HT1080 (cell line): ENCODE data around the gene MEAK7. TPM values are rescaled to one million over a fixed set of nuclear protein-coding genes. Genes with fewer than 3 reads are reported as not detected.
"Not testable (repeated sequence)": the region's sequence is repeated elsewhere in the genome, so short reads cannot be mapped to it uniquely, and the experiment has no call there.

Experiments
- DNase-seq: peaks from one replicate; pipeline ENCODE4 v3.0.0-alpha.2; 2015; ENCODE audit warnings: low read depth
- total RNA-seq: library from RNA; depleted of rRNA; stranded (reverse); fragments of >200 nt; shearing (Covaris generic); gene quantifications from 2 replicates; pipeline ENCODE4 v1.2.3, GENCODE V29; 2014

MEAK7 gene
- total RNA-seq, 1 experiment from 2014 or later: 27.8 TPM

- no peak for DNase-seq
Measured at GRCh38 chr16:84534815-84535214, 30.4 kb upstream of the MEAK7 start.

GRCh38 chr16:84532855-84533486, 28.5 kb upstream of the MEAK7 start:
- peak; percentile 16 for DNase-seq

DNA sequence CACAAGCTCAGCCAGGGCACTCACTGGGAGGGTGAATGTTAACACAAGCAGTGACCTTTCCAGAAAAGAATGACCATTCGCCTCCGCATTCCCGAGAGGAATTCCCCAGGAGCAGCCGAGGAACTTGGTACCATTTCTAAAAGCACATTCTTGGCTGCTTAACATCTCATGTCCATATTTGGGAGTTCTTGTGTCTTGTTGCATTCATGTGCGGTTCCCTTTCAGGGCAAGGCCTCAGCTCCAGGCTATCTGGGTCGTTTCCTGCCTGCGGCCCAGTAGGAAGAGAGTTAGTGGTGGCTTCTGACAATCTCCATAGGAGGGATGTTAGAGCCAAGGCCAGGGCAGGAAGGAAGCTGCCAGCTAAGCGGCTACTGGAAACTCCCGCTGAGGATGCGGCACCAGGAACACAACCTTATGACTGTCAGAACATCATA, 27.8 kb upstream of the MEAK7 start:
- peak; percentile 85 for DNase-seq

DNA sequence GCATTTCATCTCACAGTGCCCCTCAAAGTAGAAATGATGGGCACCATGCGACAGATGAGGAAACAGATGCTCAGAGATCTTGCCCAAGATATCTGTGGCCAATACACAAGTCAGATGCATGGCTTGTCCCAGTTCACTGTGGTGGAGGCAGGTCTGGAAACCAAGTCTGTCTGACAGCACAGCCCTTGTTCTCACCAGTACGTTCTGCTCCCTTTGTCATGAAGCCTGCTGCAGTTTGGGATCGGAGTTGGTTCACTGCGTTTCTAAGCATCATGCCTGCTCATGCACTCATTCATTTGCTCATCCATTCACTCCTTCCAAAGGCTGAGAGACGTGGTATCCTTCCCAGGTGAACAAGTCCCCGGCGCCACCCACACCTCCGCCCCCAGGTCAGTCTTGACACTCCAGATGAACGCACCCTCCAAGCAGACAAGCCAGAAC, 27.2 kb upstream of the MEAK7 start:
- DNase-seq: no peak

DNA sequence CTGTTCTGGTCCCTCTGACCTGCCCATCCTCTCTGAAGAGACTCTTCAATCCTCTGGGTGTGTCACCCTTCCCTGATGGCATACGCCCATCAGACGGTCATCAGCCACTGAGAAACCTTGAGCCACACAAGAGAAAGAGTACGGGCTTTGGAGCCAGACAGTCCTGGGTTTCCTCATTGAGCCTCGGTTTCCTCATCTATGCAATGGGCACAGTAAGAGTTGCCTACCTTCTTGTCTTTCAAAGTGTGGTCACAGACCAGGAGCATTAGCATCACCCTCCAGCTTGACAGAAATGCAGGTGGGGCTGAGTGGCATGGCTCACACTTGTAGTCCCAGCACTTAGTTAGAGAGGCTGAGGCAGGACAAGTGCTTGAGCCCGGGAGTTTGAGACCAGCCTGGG, 26.1 kb upstream of the MEAK7 start:
- no peak for DNase-seq

DNA sequence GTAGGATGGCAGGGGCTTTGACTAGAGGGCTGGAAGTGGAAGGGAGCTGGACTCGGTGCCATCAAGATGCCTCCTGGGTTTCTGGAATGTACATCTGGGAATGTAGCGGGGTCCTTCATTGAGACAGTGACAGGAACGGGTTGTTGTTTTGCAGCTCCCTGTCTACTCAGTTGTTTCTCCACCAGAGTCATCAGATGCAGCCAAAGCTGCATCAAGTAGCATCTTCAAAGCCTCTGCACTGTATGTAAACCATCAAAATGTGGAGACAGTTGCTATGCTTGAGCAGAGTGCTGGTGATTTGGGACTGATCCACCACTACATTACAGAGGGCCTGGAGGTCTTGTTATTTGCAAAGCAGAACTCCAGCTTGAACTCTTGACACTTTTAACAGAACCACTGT, 25.1 kb upstream of the MEAK7 start:
- no peak for DNase-seq

DNA sequence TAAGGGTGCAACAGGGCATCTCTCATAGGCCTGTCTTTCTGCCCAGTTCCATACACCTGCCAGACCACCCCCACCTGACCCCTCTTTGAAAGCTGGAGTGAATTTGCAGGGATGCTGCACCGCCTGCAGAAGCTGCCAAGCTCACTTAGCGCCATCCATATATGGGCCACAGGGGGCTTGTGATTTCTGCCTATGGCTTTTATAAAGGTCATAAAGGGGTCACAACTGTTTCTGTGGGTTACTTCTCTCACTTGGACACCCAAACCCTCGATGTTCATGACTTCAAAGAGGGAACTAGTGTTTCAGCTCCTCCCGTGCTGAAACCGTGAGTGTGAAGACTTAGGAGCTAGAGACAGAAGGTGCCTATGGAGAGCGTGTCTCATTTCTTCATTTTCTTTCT, 23.9 kb upstream of the MEAK7 start:
- no peak for DNase-seq

GRCh38 chr16:84527532-84528269, 23.2 kb upstream of the MEAK7 start:
- no peak for DNase-seq

DNA sequence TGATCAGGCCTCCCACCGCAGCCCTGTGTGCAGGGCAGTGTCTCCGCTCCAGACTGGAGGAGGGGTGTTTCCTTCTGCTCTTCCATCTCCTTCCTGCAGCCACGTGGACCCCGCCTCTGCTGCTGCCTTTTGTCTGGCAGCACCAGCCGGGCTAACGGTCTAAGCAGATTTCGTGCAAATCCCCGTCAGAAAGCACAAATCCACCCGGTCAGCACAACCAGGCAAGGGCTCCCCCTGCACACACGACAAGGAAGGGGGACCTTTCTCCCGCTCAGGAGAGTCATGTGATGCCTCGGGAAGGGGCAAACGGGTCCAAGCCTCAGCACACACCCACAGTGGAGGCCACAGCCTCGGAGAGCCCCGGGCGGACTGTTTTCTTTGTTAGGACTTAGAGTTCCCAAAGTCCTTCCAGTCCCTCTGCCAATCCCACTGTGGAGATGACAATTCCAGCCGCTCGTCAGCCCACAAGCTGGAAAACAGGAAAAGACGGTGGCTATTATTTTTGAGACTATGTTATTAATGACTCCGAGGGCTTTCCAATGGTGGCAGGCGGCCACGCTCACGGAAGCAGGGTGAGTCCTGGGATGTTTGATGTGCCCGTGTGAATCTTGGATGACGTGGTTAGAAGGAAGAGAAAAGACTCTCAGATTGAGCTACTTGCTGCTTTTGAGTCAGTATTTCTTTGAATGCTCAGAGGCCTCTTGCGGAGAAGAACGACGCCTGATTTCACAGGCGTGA, 22.5 kb upstream of the MEAK7 start:
- no peak for DNase-seq

DNA sequence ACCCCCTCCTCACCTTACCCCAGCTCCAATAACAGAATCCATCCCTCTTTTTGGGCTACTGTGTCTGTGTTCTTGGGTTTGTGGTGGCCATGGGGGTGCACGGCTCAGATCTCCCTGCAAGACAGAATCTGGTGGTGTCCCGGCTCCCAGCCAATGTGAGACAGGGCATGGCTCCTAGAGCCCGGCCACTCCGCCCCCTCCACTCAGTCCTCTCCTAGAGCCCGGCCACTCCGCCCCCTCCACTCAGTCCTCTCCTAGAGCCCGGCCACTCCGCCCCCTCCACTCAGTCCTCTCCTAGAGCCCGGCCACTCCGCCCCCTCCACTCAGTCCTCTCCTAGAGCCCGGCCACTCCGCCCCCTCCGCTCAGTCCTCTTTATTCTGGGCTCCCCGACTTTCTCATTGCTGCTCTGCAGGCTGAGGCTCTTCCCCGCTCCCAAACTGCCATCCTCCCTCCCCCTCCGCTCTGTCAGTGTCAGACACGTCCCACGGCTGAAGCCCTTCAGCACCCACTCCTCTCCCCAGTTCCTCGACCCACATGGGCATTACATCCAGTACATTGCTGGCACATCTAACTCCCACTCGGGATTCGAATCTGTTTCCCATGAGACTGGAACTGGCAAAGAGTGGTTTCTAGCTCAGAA, 20.6 kb upstream of the MEAK7 start:
- not testable (repeated sequence) for DNase-seq

DNA sequence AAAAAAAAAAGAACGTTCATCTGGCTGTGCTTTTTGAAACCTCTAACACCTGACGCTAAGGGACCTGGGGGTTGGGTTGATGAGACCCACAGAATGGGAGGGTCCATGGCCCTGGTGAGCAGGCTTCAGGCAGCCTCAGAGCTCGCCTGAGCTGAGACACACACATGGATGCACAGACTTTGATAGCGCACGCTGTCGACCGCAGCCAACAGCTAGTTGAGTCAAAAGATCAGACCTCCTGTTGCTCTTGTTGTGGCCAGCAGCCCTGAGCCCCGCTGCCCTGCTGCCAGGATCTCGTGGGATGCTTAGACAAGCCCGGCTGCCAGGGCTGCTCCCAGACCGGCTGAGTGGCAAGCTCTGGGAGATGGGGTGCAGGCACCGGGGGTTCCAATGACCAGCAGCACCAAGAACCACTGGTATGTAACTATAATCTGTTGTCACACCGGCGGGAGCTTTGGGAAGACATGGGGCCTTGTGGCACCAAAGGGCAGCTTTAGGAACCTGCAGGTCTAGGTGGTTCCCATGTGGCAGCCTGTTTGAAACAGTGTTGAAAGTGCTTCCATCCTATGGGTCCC, 20.0 kb upstream of the MEAK7 start:
- no peak for DNase-seq

GRCh38 chr16:84521497-84521770, 17.0 kb upstream of the MEAK7 start:
- DNase-seq: no peak

DNA sequence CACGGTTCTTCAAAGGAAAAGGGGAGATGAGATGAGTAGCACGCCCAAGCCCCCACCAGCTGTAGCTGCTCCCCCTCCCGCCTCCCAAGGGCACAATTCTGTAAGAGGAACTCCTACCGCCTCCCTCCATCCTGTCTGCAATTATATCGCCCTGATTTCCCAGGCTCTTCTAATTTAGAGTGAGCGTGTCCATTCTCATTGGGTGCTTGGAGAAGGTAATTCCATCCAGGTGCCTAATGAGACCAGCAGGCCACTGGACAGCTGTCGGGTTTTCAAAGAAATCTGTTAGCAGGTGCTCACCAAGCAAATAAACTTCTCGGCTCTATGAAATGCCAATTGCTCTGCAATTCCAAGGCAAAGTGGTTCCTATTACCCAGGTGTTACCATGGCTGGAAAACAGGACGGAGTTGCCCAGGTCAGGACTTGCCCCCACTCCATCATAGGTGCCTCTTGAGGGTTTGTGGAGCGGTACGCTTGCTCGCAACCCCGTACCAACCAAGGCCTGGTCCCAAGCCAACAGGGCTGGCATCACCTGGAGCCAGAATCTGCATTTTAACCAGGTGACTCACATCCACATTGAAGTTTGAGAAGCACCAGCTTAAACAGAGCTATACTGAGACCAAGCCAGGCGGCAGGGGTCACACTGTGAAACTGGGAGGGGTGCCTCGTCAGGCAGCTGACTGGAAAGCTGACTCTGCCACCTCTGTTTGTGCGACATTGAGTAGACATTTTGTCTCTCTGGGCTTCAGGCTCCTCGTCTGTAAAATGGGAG, 16.5 kb upstream of the MEAK7 start:
- no peak for DNase-seq

GRCh38 chr16:84519855-84520254, 15.4 kb upstream of the MEAK7 start:
- no peak for DNase-seq

- no peak for DNase-seq
Measured at GRCh38 chr16:84518804-84519341, 14.4 kb upstream of the MEAK7 start.

GRCh38 chr16:84518220-84518619, 13.8 kb upstream of the MEAK7 start:
- peak; percentile 66 for DNase-seq

GRCh38 chr16:84517366-84517765, 12.9 kb upstream of the MEAK7 start:
- no peak for DNase-seq

DNA sequence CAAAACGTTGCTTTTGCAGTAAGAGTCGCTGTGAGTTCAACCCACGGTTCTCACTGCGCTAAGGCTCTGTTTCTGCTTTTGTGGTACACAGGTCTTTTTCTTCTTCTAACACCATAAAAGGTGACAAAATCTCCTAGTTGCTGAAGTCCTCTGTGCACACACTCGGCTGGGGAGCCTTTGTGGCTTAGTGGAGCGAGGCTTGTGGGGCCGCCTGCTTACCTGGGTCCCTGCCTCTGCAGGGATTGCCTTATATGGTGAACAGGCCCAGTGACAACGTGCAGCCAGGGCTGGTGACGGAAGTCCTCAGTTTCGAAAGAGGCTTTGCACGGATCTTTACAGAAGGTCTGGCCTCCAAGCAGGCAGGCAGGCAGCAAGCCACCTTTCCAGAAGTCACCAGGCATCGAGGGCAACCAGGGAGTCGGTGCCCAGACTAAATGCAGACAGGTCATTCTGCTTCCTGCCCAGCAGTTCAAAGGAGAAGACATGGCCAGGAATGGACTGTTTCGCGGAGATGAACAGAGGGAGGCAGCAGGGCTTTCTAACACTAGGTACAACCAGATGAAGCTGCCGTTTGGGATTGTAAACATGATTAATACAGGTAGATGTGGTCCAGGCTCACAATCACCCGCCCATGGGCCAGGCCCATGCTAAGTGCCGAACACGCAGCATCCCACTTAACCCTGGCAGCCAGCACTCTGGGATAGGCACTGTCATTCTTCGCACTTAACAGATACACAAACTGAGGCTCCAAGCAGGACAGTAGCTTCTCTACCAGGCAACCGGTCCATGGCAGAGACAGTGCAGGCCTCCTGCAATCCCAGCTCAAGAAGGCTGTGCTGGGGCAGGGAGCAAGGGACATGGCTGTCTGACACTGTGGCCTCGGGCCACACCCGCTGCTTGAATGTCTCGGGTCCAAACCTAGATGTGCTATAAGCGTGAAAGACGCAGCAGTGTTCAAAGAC, 10.7 kb upstream of the MEAK7 start:
- DNase-seq: no peak

DNA sequence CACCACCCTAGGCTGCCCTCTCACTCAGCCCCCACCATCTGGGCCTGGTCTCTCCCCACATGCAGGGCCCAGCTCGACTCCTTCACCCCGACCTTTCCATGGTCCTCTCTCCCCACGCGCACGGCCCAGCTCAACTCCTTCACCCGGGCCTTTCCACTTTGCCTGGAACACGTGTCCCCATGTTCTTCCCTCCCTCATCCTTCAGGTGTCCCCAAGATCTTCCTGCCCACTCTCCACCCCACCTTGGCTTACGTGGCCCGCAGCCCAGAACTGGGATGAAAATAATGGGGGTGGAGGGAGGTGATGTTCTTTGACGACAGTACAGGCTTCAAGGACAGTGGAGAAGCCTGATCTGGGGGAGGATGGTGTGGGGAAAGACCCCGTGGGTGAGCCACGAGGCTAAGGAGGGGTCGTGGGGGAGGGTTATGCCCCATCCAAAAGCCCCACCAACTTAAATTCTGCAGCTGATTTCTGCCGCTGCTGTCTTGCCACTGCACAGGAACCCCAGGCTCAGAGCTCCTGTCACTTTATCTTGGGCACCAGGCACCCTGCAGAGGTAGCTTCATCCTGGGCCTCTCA, 9.9 kb upstream of the MEAK7 start:
- no peak for DNase-seq
